ENCODE data around the gene LDLR.
A peak's percentile ranks its signal among the peaks of the same experiment; 100 is the strongest.
"Not testable (repeated sequence)": the region's sequence is repeated elsewhere in the genome, so short reads cannot be mapped to it uniquely, and the experiment has no call there.

LDLR gene

DNA sequence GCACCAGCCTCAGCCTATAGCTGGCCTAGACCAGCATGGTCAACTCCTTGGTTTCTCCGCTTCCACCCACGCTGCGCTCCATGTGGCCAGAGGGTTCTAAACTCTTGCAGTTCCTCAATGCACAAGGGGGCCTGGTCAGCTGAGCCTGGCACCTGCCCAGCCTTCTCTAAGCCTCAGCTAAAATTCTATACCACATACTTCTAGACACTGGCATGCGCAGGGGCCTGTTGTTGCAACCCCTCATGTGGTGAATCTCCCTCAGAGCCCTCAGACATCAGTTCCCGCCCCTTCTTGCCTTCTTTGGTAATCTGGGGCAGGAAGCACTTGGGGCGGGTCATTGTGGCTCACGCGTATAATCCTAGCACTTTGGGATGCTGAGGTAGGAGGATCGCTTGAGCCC, 19.7 kb upstream of the LDLR start:
- Histone ChIP-seq H3K4me3 (no peak overlapping the region), H3K27ac (no peak overlapping the region)
- no peak for DNase-seq (ENCODE audit: low spot score)
- TF ChIP-seq, protein P1, sequence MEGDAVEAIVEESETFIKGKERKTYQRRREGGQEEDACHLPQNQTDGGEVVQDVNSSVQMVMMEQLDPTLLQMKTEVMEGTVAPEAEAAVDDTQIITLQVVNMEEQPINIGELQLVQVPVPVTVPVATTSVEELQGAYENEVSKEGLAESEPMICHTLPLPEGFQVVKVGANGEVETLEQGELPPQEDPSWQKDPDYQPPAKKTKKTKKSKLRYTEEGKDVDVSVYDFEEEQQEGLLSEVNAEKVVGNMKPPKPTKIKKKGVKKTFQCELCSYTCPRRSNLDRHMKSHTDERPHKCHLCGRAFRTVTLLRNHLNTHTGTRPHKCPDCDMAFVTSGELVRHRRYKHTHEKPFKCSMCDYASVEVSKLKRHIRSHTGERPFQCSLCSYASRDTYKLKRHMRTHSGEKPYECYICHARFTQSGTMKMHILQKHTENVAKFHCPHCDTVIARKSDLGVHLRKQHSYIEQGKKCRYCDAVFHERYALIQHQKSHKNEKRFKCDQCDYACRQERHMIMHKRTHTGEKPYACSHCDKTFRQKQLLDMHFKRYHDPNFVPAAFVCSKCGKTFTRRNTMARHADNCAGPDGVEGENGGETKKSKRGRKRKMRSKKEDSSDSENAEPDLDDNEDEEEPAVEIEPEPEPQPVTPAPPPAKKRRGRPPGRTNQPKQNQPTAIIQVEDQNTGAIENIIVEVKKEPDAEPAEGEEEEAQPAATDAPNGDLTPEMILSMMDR (IDR thresholded peaks at IDR 0.05): no peak

DNA sequence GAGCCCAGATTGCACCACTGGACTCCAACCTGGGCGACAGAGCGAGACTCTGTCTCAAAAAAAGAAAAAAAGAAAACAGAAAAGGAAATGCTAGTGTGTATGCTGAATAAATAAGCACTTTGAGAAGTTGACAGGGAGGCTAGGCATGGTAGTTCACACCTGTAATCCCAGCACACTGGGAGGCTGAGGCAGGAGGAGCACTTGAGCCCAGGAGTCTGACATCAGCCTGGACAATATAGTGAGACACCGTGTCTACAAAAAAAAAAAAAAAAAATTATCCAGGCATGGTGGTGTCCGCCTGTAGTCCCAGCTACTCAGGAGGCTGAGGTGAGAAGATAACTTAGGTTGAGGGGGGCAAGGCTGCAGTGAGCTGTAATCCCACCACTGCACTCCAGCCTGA, 19.1 kb upstream of the LDLR start:
- DNase-seq (ENCODE audit: low spot score): no peak
- Histone ChIP-seq H3K4me3 (no peak overlapping the region), H3K27ac (no peak overlapping the region)
- TF ChIP-seq, protein P1 (IDR thresholded peaks at IDR 0.05): no peak

DNA sequence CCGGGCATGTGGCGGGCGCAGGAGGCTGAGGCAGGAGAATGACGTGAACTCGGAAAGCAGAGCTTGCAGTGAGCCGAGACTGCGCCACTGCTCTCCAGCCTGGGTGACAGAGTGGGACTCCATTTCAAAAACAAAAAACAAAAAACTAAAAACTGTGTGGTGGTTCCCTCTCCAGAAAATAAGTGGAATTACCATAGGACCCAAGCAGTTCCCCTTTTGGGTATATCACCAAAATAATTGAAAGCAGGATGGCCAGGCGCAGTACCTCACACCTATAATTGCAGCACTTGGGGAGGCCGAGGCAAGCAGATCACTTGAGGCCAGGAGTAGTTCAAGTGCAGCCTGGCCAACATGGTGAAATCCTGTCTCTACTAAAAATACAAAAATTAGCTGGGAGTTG, 15.7 kb upstream of the LDLR start:
- TF ChIP-seq, protein P1 (IDR thresholded peaks at IDR 0.05): no peak
- no peak for DNase-seq (ENCODE audit: low spot score)
- H3K27ac ChIP-seq: no peak overlapping the region

DNA sequence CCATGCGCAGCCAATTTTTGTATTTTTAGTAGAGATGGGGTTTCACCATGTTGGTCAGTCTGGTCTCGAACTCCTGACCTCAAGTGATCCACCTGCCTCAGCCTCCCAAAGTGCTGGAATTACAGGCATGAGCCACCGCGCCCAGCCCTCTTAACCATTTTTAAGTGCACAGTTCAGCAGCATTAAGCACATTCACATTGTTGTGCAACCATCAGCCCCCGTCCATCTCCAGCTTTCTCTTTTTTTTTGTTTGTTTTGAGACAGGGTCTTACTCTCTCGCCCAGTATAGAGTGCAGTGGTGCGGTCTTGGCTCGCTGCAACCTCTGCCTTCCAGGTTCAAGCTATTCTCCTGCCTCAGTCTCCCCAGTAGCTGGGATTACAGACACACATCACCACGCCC, 12.5 kb upstream of the LDLR start:
- not testable (repeated sequence) for DNase-seq (ENCODE audit: low spot score); H3K4me3 ChIP-seq; H3K27ac ChIP-seq

More for the DNA sequence above, 15.7 kb upstream of the LDLR start:
- no peak overlapping the region for H3K4me3 ChIP-seq

DNA sequence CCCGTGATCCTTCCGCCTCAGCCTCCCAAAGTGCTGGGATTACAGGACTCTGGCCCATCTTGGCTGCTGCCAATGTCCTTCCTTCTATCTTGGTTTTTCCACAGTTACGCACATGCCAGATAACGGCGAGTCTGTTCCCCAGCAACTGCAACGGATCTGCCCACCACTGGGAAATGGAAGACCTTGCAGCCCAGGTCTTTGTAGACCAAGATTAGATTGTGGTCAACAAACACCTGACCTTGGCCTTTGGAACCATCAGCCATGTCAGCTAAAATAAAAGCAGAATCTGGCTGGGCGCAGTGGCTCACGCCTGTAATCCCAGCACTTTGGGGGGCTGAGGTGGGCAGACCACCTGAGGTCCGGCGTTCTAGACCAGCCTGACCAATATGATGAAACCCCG, 10.4 kb upstream of the LDLR start:
- TF ChIP-seq, protein P1 (IDR thresholded peaks at IDR 0.05): no peak
- H3K27ac ChIP-seq: no peak overlapping the region
- no peak for DNase-seq (ENCODE audit: low spot score)
- no peak overlapping the region for H3K4me3 ChIP-seq

DNA sequence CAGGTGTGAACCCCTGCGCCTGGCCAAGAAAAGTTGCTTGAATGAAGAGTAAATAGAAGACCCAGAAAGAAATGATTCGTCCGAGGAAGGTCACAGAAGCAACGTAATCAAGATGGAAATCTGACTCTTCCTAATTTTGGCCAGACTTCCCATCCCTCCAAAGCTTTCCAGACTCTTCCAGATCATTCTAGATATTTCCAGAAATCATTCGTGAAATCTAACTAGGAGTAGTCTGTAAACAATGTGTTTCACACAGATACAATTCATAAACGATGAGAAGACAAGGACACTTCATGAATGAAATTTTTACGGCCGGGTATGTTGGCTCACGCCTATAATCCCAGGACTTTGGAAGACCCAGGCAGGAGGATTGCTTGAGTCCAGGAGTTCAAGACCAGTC, 9.3 kb upstream of the LDLR start:
- TF ChIP-seq, protein P1 (IDR thresholded peaks at IDR 0.05): no peak
- Histone ChIP-seq H3K27ac (no peak overlapping the region), H3K4me3 (no peak overlapping the region)
- no peak for DNase-seq (ENCODE audit: low spot score)

DNA sequence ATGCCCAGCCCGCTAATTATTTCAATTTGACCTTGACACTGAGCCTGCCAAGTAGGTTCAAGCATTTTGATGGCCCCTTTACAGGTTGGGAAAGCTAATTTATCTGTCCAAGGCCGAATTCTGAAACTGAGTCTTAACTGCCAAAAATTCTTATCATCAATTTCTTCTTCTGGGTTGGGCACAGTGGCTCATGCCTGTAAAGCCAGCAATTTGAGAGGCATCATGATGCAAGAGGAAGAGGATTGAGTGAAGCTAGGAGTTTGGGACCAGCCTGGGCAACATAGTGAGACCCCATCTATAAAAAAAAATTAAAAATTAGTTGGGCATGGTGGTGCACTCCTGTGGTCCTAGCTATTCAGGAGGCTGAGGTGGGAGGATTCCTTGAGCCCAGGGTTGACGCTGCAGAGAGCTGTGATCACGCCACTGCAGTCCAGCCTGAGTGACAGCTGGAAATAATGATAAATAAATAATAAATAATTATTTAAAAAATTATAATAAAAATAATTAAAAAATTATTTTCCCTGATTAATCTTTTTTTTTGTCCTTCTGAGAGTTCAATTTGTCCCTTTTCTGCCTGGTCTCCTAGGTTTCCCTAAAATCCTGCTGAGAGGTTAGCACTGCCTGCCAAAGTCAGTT, 1.3 kb upstream of the LDLR start:
- Histone ChIP-seq H3K4me3 (no peak overlapping the region), H3K27ac (peak overlapping the region; percentile 90 to 97)
- TF ChIP-seq, protein P1 (IDR thresholded peaks at IDR 0.05): no peak
- DNase-seq (ENCODE audit: low spot score): no peak

All from coronary artery (tissue), 2 donors.